ENCODE data around the gene PTEN.
"Not testable (repeated sequence)": the region's sequence is repeated elsewhere in the genome, so short reads cannot be mapped to it uniquely, and the experiment has no call there.

Gene PTEN

DNA sequence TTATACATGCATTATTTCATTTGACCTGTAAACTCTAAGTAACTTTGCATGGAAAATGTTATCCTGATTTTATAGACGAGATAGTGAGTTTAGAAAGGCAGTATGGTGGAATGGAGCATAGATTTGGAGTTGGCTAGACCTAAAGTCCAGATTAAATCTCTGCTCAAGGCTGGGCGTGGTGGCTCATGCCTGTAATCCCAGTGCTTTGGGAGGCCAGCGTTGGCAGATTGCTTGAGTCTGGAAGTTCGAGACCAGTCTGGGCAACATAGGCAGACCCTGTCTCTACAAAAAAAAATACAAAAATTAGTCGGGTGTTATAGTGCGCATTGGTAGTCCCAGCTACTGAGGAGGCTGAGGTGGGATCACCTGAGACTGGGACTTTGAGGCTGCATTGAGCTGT is 9.4 kb downstream of the PTEN start:
- H3K27ac ChIP-seq (ENCODE audit: low read length): no peak overlapping the region
- DNase-seq (ENCODE audit: low read depth, low spot score): no peak
- no peaks in the 10 kb centered on the region for H3K9me3 ChIP-seq (ENCODE audit: control insufficient read depth, insufficient read depth, low read length)
- no peaks in the 10 kb centered on the region for H3K27me3 ChIP-seq (ENCODE audit: control insufficient read depth, insufficient read depth, low read length)
- no peak overlapping the region for H3K4me3 ChIP-seq (ENCODE audit: low read length)
- H3K36me3 ChIP-seq (ENCODE audit: control insufficient read depth, insufficient read depth, low read length): no peaks in the 10 kb centered on the region
- no peaks in the 10 kb centered on the region for H3K4me1 ChIP-seq (ENCODE audit: control insufficient read depth, insufficient read depth, low read length)
- no CpG with 5 or more reads among the region's 6 CpGs for WGBS (ENCODE audit: insufficient coverage, insufficient read length)

GRCh38 chr10:87873656-87874055 is 10.2 kb downstream of the PTEN start:
- 100% methylated on average over 2 of the region's 2 CpGs for WGBS (ENCODE audit: insufficient coverage, insufficient read length)
- no peaks in the 10 kb centered on the region for H3K27me3 ChIP-seq (ENCODE audit: control insufficient read depth, insufficient read depth, low read length)
- no peak overlapping the region for H3K27ac ChIP-seq (ENCODE audit: low read length)
- no peaks in the 10 kb centered on the region for H3K9me3 ChIP-seq (ENCODE audit: control insufficient read depth, insufficient read depth, low read length)
- H3K4me3 ChIP-seq (ENCODE audit: low read length): no peak overlapping the region
- H3K4me1 ChIP-seq (ENCODE audit: control insufficient read depth, insufficient read depth, low read length): no peaks in the 10 kb centered on the region
- H3K36me3 ChIP-seq (ENCODE audit: control insufficient read depth, insufficient read depth, low read length): no peaks in the 10 kb centered on the region
- DNase-seq (ENCODE audit: low read depth, low spot score): no peak

- no peak for DNase-seq (ENCODE audit: low read depth, low spot score)
- H3K27me3 ChIP-seq (ENCODE audit: control insufficient read depth, insufficient read depth, low read length): no peaks in the 10 kb centered on the region
- no peak overlapping the region for H3K4me3 ChIP-seq (ENCODE audit: low read length)
- H3K9me3 ChIP-seq (ENCODE audit: control insufficient read depth, insufficient read depth, low read length): no peaks in the 10 kb centered on the region
- no peaks in the 10 kb centered on the region for H3K4me1 ChIP-seq (ENCODE audit: control insufficient read depth, insufficient read depth, low read length)
- no peak overlapping the region for H3K27ac ChIP-seq (ENCODE audit: low read length)
- no CpG with 5 or more reads among the region's 4 CpGs for WGBS (ENCODE audit: insufficient coverage, insufficient read length)
- H3K36me3 ChIP-seq (ENCODE audit: control insufficient read depth, insufficient read depth, low read length): no peaks in the 10 kb centered on the region
Observed at GRCh38 chr10:87875929-87876571, 12.6 kb downstream of the PTEN start.

DNA sequence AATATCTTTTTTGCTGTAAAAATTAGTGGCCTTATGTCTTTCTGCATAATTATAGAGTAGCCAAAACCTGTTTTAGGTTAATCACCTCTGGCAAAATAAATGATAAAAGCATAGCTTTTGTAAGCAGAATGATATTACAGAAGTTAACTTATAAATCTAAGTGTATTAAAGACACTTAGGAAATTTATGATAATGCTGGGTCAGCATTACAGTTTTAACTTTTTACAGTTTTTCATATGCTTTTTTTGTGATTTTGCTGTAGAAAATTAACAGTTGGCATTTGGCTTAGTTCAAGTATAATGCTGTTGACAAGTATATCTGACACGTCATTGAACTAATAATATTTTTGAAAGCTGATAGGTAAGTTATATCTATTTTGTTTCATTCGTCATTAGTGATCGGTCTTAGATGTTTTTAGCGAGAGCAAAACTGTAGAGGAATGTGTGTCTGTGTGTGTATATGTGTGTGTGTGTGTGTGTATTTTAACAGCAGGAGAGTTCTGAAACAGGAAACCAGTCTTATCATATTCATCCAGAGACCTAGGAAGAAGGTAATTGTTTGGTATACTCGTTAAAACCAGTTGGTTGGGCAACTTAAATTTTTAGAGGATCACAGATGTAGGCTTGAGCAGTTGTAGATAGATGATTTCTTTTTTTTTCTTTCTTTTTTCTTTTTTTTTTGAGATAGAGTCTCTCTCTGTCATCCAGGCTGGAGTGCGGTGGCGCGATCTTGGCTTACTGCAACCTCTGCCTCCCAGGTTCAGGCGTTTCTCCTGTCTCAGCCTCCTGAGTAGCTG is 15.4 kb downstream of the PTEN start:
- Histone ChIP-seq H3K9me3 (ENCODE audit: control insufficient read depth, insufficient read depth, low read length) (no peaks in the 10 kb centered on the region), H3K4me3 (ENCODE audit: low read length) (no peak overlapping the region), H3K4me1 (ENCODE audit: control insufficient read depth, insufficient read depth, low read length) (no peaks in the 10 kb centered on the region), H3K27ac (ENCODE audit: low read length) (no peak overlapping the region), H3K27me3 (ENCODE audit: control insufficient read depth, insufficient read depth, low read length) (no peaks in the 10 kb centered on the region), H3K36me3 (ENCODE audit: control insufficient read depth, insufficient read depth, low read length) (no peaks in the 10 kb centered on the region)
- DNase-seq (ENCODE audit: low read depth, low spot score): no peak
- WGBS (ENCODE audit: insufficient coverage, insufficient read length): no CpG with 5 or more reads among the region's 9 CpGs

- H3K36me3 ChIP-seq (ENCODE audit: control insufficient read depth, insufficient read depth, low read length): no peaks in the 10 kb centered on the region
- H3K27me3 ChIP-seq (ENCODE audit: control insufficient read depth, insufficient read depth, low read length): no peaks in the 10 kb centered on the region
- no peaks in the 10 kb centered on the region for H3K4me1 ChIP-seq (ENCODE audit: control insufficient read depth, insufficient read depth, low read length)
- H3K4me3 ChIP-seq (ENCODE audit: low read length): no peak overlapping the region
- DNase-seq (ENCODE audit: low read depth, low spot score): no peak
- H3K27ac ChIP-seq (ENCODE audit: low read length): no peak overlapping the region
- H3K9me3 ChIP-seq (ENCODE audit: control insufficient read depth, insufficient read depth, low read length): no peaks in the 10 kb centered on the region
Observed at GRCh38 chr10:87880336-87880735, 16.9 kb downstream of the PTEN start.

DNA sequence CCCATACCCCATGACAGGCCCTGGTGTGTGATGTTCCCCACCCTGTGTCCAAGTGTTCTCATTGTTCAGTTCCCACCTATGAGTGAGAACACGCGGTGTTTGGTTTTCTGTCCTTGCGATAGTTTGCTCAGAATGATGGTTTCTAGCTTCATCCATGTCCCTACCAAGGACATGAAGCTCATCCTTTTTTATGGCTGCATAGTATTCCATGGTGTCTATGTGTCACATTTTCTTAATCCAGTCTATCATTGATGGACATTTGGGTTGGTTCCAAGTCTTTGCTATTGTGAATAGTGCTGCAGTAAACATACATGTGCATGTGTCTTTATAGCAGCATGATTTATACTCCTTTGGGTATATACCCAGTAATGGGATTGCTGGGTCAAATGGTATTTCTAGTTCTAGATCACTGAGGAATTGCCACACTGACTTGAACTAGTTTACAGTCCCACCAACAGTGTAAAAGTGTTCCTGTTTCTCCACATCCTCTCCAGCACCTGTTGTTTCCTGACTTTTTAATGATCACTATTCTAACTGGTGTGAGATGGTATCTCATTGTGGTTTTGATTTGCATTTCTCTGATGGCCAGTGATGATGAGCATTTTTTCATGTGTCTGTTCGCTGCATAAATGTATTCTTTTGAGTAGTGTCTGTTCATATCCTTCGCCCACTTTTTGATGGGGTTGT is 18.1 kb downstream of the PTEN start:
- not testable (repeated sequence) for H3K4me1 ChIP-seq (ENCODE audit: control insufficient read depth, insufficient read depth, low read length); H3K27me3 ChIP-seq (ENCODE audit: control insufficient read depth, insufficient read depth, low read length); H3K9me3 ChIP-seq (ENCODE audit: control insufficient read depth, insufficient read depth, low read length); H3K27ac ChIP-seq (ENCODE audit: low read length); H3K4me3 ChIP-seq (ENCODE audit: low read length); H3K36me3 ChIP-seq (ENCODE audit: control insufficient read depth, insufficient read depth, low read length); DNase-seq (ENCODE audit: low read depth, low spot score)
- WGBS (ENCODE audit: insufficient coverage, insufficient read length): no CpG with 5 or more reads among the region's 5 CpGs

- no peak overlapping the region for H3K27ac ChIP-seq (ENCODE audit: low read length)
- WGBS (ENCODE audit: insufficient coverage, insufficient read length): 100% methylated on average over 1 of the region's 2 CpGs
- no peak overlapping the region for H3K4me3 ChIP-seq (ENCODE audit: low read length)
- DNase-seq (ENCODE audit: low read depth, low spot score): no peak
- no peaks in the 10 kb centered on the region for H3K36me3 ChIP-seq (ENCODE audit: control insufficient read depth, insufficient read depth, low read length)
- no peaks in the 10 kb centered on the region for H3K27me3 ChIP-seq (ENCODE audit: control insufficient read depth, insufficient read depth, low read length)
- no peaks in the 10 kb centered on the region for H3K4me1 ChIP-seq (ENCODE audit: control insufficient read depth, insufficient read depth, low read length)
- H3K9me3 ChIP-seq (ENCODE audit: control insufficient read depth, insufficient read depth, low read length): no peaks in the 10 kb centered on the region
Observed at GRCh38 chr10:87882555-87883294, 19.3 kb downstream of the PTEN start.

- WGBS (ENCODE audit: insufficient coverage, insufficient read length): no CpG with 5 or more reads among the region's 2 CpGs
- no peak overlapping the region for H3K4me3 ChIP-seq (ENCODE audit: low read length)
- no peaks in the 10 kb centered on the region for H3K36me3 ChIP-seq (ENCODE audit: control insufficient read depth, insufficient read depth, low read length)
- no peaks in the 10 kb centered on the region for H3K27me3 ChIP-seq (ENCODE audit: control insufficient read depth, insufficient read depth, low read length)
- H3K27ac ChIP-seq (ENCODE audit: low read length): no peak overlapping the region
- H3K9me3 ChIP-seq (ENCODE audit: control insufficient read depth, insufficient read depth, low read length): no peaks in the 10 kb centered on the region
- no peak for DNase-seq (ENCODE audit: low read depth, low spot score)
- no peaks in the 10 kb centered on the region for H3K4me1 ChIP-seq (ENCODE audit: control insufficient read depth, insufficient read depth, low read length)
Observed at GRCh38 chr10:87886635-87887034, 23.2 kb downstream of the PTEN start.

DNA sequence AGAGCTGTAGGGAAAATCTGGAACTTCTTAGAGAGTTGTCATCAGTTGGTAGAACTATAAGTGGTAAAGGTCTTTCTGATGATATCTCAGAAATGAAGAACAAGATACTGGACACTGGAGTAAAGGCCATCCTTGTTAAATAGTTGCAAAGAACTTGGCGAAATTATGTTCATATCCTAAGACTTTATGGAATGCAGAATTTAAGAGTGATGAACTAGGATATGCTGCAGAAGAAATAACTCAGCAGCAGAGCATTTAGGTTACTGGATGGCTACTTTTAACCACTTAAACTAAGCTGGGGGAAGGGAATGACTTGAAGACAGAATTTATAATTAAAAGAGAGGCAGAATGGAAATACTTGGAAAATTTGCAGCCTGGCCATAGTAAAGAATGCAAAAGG is 23.7 kb downstream of the PTEN start:
- H3K27me3 ChIP-seq (ENCODE audit: control insufficient read depth, insufficient read depth, low read length): no peaks in the 10 kb centered on the region
- H3K27ac ChIP-seq (ENCODE audit: low read length): no peak overlapping the region
- no peaks in the 10 kb centered on the region for H3K4me1 ChIP-seq (ENCODE audit: control insufficient read depth, insufficient read depth, low read length)
- DNase-seq (ENCODE audit: low read depth, low spot score): no peak
- no CpG with 5 or more reads among the region's 1 CpG for WGBS (ENCODE audit: insufficient coverage, insufficient read length)
- H3K9me3 ChIP-seq (ENCODE audit: control insufficient read depth, insufficient read depth, low read length): no peaks in the 10 kb centered on the region
- no peaks in the 10 kb centered on the region for H3K36me3 ChIP-seq (ENCODE audit: control insufficient read depth, insufficient read depth, low read length)
- no peak overlapping the region for H3K4me3 ChIP-seq (ENCODE audit: low read length)

- H3K27me3 ChIP-seq (ENCODE audit: control insufficient read depth, insufficient read depth, low read length): no peaks in the 10 kb centered on the region
- no CpG with 5 or more reads among the region's 2 CpGs for WGBS (ENCODE audit: insufficient coverage, insufficient read length)
- no peak for DNase-seq (ENCODE audit: low read depth, low spot score)
- H3K4me3 ChIP-seq (ENCODE audit: low read length): no peak overlapping the region
- H3K36me3 ChIP-seq (ENCODE audit: control insufficient read depth, insufficient read depth, low read length): no peaks in the 10 kb centered on the region
- H3K4me1 ChIP-seq (ENCODE audit: control insufficient read depth, insufficient read depth, low read length): no peaks in the 10 kb centered on the region
- no peak overlapping the region for H3K27ac ChIP-seq (ENCODE audit: low read length)
- no peaks in the 10 kb centered on the region for H3K9me3 ChIP-seq (ENCODE audit: control insufficient read depth, insufficient read depth, low read length)
Observed at GRCh38 chr10:87887548-87888289, 24.3 kb downstream of the PTEN start.

Data from iPS DF 6.9 (cell line).